Mesothelial cell of epicardium (in vitro differentiated cells): ENCODE measurements around the gene CCDC93. TPM values are rescaled to one million over a fixed set of nuclear protein-coding genes. Genes with fewer than 3 reads are reported as not detected.

Experiments
- DNase-seq, 2 experiments: peaks; one replicate each; pipeline ENCODE4 v3.0.0; 2021; ENCODE audit warnings: low spot score in 2 of 2; ENCODE audit not compliant: unreplicated experiment in 2 of 2
- H3K27ac Mint-ChIP-seq: 2 replicates; pipeline ENCODE4 v1.8.0; 2021; ENCODE audit warnings: mixed read lengths
- H3K27me3 Mint-ChIP-seq: 2 replicates; pipeline ENCODE4 v1.8.0; 2021; ENCODE audit warnings: low read depth, mixed read lengths
- H3K36me3 Mint-ChIP-seq: 2 replicates; pipeline ENCODE4 v1.8.0; 2021; ENCODE audit warnings: mixed read lengths
- H3K4me1 Mint-ChIP-seq: 2 replicates; pipeline ENCODE4 v1.8.0; 2021; ENCODE audit warnings: mixed read lengths
- H3K4me3 Mint-ChIP-seq: 2 replicates; pipeline ENCODE4 v1.8.0; 2021; ENCODE audit warnings: mild to moderate bottlenecking, moderate library complexity, mixed read lengths
- H3K9me3 Mint-ChIP-seq: 2 replicates; pipeline ENCODE4 v1.8.0; 2021; ENCODE audit warnings: mixed read lengths
- CTCF ChIP-seq: fragments of 200-600 bp; sonication (generic); IDR thresholded peaks from one replicate; pipeline ENCODE4 v1.5.0; 2021; ENCODE audit warnings: antibody characterized with exemption; ENCODE audit not compliant: unreplicated experiment
- total RNA-seq: library from RNA; stranded (reverse); gene quantifications from 3 replicates; pipeline ENCODE4 v1.2.1, GENCODE V29; 2021

Gene CCDC93
- total RNA-seq, 1 donor from 2014 or later: 46.9 TPM

- Mint-ChIP-seq H3K36me3 (peaks cover 20% of the 10 kb centered on the region), H3K27ac (no peak overlapping the region), H3K4me1 (no peaks in the 10 kb centered on the region), H3K27me3 (no peaks in the 10 kb centered on the region), H3K9me3 (no peaks in the 10 kb centered on the region), H3K4me3 (no peak overlapping the region)
- no peak for DNase-seq
- TF ChIP-seq CTCF: no peak
Measured at GRCh38 chr2:117961201-117961600, 52.7 kb downstream of the CCDC93 start.

GRCh38 chr2:117960231-117960630 lies 53.6 kb downstream of the CCDC93 start:
- no peaks in the 10 kb centered on the region for H3K4me1 Mint-ChIP-seq

GRCh38 chr2:117958186-117958585 lies 55.7 kb downstream of the CCDC93 start:
- Mint-ChIP-seq H3K4me3 (no peak overlapping the region), H3K27me3 (no peaks in the 10 kb centered on the region), H3K4me1 (no peaks in the 10 kb centered on the region), H3K27ac (no peak overlapping the region), H3K36me3 (peaks cover 33% of the 10 kb centered on the region), H3K9me3 (no peaks in the 10 kb centered on the region)
- no peak for TF ChIP-seq CTCF
- no peak for DNase-seq

More at GRCh38 chr2:117960231-117960630, 53.6 kb downstream of the CCDC93 start:
- no peak for TF ChIP-seq CTCF
- H3K36me3 Mint-ChIP-seq: peaks cover 21% of the 10 kb centered on the region
- DNase-seq: no peak
- H3K9me3 Mint-ChIP-seq: no peaks in the 10 kb centered on the region
- no peaks in the 10 kb centered on the region for H3K27me3 Mint-ChIP-seq
- no peak overlapping the region for H3K27ac Mint-ChIP-seq
- no peak overlapping the region for H3K4me3 Mint-ChIP-seq

- Mint-ChIP-seq H3K4me3 (no peak overlapping the region), H3K9me3 (no peaks in the 10 kb centered on the region), H3K4me1 (no peaks in the 10 kb centered on the region), H3K36me3 (peaks cover 33% of the 10 kb centered on the region), H3K27ac (no peak overlapping the region), H3K27me3 (no peaks in the 10 kb centered on the region)
- no peak for TF ChIP-seq CTCF
- DNase-seq: no peak
Measured at GRCh38 chr2:117957616-117958015, 56.3 kb downstream of the CCDC93 start.

GRCh38 chr2:117956036-117956796 lies 57.7 kb downstream of the CCDC93 start:
- H3K4me3 Mint-ChIP-seq: no peak overlapping the region
- H3K4me1 Mint-ChIP-seq: no peaks in the 10 kb centered on the region
- no peaks in the 10 kb centered on the region for H3K27me3 Mint-ChIP-seq
- H3K27ac Mint-ChIP-seq: no peak overlapping the region
- DNase-seq: no peak
- H3K9me3 Mint-ChIP-seq: no peaks in the 10 kb centered on the region
- no peak for TF ChIP-seq CTCF
- peaks cover 37% of the 10 kb centered on the region for H3K36me3 Mint-ChIP-seq

GRCh38 chr2:117953231-117953630 lies 60.6 kb downstream of the CCDC93 start:
- H3K4me3 Mint-ChIP-seq: no peak overlapping the region
- H3K4me1 Mint-ChIP-seq: no peaks in the 10 kb centered on the region
- no peak for DNase-seq
- peaks cover 41% of the 10 kb centered on the region for H3K36me3 Mint-ChIP-seq
- no peak overlapping the region for H3K27ac Mint-ChIP-seq
- no peaks in the 10 kb centered on the region for H3K9me3 Mint-ChIP-seq
- TF ChIP-seq CTCF: no peak
- no peaks in the 10 kb centered on the region for H3K27me3 Mint-ChIP-seq
